GM12875 (cell line): ENCODE data around the gene IGFBP6.
"Not testable (repeated sequence)": the region's sequence is repeated elsewhere in the genome, so short reads cannot be mapped to it uniquely, and the experiment has no call there.

ENCODE experiments used
- H3K4me3 ChIP-seq: one replicate; pipeline ENCODE4 v1.5.1; 2011; ENCODE audit warnings: low read depth, low read length, control low read depth
- TF ChIP-seq, protein P1 (sequence below): IDR thresholded peaks from 2 replicates; pipeline ENCODE4 v1.5.1; 2011; ENCODE audit warnings: low read depth, mild to moderate bottlenecking, control low read depth, inconsistent platforms, low read length, moderate library complexity, borderline replicate concordance; ENCODE audit not compliant: insufficient read depth

IGFBP6 gene

DNA sequence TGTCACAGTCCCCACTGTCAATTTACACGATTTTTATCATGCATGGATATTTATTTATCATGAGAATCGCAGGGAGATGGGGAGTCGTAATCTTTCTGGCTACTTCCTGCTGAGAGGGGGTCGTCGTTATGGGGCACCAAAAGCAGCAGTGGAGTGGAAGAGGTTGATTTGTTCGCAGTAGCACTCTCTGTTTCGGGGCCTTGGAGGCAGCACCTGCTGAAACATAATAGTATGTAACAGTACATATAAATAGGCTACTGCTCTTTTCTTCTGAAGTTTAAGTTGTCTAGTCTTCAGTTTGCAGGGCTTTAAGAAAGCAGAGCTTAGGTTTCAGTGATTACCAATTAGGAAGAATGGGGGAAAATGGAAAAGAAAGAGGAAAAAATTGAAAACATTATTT, 9.7 kb downstream of the IGFBP6 start:
- TF ChIP-seq, protein P1, sequence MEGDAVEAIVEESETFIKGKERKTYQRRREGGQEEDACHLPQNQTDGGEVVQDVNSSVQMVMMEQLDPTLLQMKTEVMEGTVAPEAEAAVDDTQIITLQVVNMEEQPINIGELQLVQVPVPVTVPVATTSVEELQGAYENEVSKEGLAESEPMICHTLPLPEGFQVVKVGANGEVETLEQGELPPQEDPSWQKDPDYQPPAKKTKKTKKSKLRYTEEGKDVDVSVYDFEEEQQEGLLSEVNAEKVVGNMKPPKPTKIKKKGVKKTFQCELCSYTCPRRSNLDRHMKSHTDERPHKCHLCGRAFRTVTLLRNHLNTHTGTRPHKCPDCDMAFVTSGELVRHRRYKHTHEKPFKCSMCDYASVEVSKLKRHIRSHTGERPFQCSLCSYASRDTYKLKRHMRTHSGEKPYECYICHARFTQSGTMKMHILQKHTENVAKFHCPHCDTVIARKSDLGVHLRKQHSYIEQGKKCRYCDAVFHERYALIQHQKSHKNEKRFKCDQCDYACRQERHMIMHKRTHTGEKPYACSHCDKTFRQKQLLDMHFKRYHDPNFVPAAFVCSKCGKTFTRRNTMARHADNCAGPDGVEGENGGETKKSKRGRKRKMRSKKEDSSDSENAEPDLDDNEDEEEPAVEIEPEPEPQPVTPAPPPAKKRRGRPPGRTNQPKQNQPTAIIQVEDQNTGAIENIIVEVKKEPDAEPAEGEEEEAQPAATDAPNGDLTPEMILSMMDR, result no peak
- H3K4me3 ChIP-seq, result no peak overlapping the region

DNA sequence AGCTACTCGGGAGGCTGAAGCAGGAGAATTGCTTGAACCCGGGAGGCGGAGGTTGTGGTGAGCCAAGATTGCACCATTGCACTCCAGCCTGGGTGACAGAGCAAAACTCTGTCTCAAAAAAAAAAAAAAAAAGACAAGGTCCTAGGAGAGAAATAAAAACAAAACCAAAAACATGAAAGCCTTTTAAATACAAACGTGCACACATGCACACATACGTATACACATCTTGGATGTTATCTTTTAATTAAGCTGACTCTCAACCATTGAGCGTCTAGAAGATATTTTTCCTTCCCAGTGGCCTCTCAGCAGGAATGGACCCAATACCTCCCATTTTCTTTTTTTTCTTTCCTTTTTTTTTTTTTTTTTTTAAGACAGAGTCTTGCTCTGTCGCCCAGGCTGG, 15.0 kb downstream of the IGFBP6 start:
- not testable (repeated sequence) for H3K4me3 ChIP-seq

DNA sequence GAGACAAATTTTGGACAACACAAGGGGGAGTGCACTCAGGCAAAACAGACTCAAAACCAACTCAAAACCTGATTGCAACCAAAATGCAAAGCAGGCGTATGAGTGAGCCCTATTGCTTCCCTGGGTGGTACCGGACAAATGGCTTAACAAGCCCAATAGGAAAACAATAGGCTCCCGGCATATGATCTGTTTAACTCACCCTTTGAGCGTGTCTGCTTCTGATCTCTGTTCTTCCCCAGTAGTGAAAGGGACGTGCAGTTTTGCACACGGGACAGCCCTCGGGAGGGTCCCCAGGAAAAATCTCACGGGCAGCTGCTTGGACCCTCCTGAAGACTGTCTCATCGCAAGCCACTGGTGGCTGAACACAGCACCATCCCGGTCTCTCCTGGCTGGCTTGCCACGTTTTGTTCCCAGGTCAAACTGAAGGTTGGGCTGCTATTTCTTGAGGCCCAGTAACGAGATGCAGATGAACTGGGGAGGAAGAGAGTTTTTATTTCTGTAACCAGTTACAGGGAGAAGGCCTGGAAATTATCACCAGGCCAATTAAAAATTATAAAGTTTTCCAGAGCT, 15.8 kb downstream of the IGFBP6 start:
- TF ChIP-seq, protein P1, result no peak

DNA sequence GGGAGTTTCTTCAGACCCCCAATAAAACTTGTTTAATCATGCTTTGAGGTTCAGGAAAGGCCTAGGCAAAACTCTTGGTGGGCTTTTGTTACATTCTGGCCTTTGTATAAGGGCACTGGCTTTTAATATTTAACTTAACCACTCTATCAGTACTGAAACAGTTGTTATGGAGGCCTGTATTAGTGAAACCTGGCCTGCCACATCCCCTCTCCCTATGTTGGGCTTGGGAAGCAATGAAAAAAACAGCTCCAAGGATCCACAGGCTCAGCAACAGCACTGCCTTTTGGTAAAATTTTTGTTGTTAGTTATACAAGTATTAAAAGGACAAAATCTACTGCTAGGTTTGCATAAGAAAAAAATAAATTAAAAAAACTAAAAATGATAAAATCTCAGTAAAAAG, 16.5 kb downstream of the IGFBP6 start:
- no peak overlapping the region for H3K4me3 ChIP-seq
- TF ChIP-seq, protein P1, result no peak

More for the DNA sequence above, 15.8 kb downstream of the IGFBP6 start:
- no peak overlapping the region for H3K4me3 ChIP-seq

DNA sequence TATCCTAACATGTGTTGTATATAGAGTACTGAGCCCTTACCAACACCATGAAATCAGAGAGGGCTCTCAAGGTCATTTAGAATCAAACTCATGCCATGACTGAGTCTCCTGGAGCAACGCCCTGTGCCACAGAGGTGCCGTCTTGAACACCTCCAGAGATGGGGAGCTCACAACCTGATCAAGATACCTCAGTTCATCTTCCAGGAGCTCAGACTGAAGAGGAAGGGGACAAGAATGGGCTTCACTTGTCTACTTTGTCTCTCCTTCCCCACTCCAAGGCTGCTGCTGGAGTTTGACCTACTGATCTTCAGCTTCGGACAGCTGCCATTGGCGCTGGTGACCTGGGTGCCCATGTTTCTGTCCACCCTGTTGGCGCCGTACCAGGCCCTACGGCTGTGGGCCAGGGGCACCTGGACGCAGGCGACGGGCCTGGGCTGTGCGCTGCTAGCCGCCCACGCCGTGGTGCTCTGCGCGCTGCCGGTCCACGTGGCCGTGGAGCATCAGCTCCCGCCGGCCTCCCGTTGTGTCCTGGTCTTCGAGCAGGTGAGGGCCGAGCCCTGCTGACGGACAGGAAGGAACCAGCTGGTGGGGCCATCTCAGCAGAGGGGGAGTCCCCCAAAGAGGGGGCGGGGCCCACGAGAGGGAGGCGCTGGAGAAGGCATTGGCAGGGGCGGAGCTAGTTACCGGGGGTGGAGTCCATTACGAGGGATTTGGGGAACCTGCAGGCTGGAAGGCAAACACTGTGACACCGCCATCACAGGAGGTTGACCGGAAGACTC, 17.8 kb downstream of the IGFBP6 start:
- TF ChIP-seq, protein P1, result no peak
- no peak overlapping the region for H3K4me3 ChIP-seq

DNA sequence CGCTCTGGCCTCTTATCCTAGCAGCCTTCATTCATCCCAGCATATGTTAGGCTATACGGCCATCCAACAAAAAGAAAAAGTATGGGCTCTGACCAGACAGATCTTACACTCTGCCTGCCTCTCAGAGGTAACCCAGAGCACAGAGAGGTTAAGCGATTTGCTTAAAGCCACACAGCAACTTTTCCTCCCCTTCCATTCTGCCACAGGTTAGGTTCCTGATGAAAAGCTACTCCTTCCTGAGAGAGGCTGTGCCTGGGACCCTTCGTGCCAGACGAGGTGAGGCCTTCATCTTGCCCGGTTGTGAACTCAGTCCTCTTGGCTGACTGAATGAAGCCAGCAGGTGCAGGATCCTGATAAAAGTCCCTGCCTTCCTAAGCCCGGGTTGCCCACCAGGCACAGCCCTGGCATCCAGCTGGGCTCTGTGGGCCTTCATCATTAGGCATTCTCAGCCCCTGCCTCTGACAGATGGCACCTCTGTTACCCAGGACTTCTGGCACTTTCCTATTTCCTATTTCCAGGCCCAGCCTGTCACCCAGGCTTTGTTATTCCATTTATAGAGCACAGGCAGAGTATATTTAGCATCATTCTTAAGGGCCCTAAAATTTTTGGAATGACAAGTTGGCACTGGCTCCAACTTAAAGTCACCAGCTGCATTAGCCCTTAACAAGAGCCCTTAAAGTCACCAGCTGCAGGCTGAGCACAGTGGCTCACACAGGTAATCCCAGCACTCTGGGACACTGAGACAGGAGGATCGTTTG, 18.6 kb downstream of the IGFBP6 start:
- TF ChIP-seq, protein P1, result no peak
- no peak overlapping the region for H3K4me3 ChIP-seq

DNA sequence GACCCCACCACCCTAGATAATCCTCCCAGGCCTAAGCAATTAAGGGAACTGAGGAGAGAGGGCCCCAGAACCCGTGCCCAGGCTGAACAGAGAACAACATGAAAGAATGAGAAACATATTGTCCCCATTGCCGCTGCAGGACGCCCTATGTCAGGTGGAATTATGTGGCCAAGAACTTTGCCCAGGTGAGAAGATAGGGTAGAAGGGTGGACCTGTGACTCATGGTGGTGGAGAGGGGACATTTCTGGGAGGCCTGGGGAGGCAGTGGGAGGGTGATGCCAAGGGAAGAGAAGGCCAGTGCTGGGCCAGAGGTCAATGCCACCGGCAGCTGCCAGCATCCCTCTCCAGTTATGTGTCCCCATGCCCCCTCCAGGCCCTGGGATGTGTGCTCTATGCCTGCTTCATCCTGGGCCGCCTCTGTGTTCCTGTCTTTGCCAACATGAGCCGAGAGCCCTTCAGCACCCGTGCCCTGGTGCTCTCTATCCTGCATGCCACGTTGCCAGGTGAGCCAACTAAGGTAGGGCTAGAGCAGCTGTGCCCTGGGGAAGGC, 21.4 kb downstream of the IGFBP6 start:
- H3K4me3 ChIP-seq, result no peak overlapping the region
- TF ChIP-seq, protein P1, result no peak
